KMS-11 (cell line): ENCODE data around the gene RBM18.

Experiments
- H2AFZ ChIP-seq: fragments of 200-600 bp; sonication (generic); 2 replicates; pipeline ENCODE4 v1.6.1; 2016; ENCODE audit warnings: antibody characterized with exemption, mixed run types, low read depth
- H3K27ac ChIP-seq: fragments of 200-600 bp; sonication (generic); 2 replicates; pipeline ENCODE4 v1.6.1; 2016; ENCODE audit warnings: mild to moderate bottlenecking, mixed run types
- H3K27me3 ChIP-seq: fragments of 200-600 bp; sonication (generic); 2 replicates; pipeline ENCODE4 v1.6.1; 2017; ENCODE audit warnings: mild to moderate bottlenecking, low read depth, mixed run types, moderate library complexity; ENCODE audit not compliant: insufficient read depth
- H3K36me3 ChIP-seq: fragments of 200-600 bp; sonication (generic); 2 replicates; pipeline ENCODE4 v1.6.1; 2017; ENCODE audit warnings: mild to moderate bottlenecking, mixed run types; ENCODE audit not compliant: insufficient read depth
- H3K4me1 ChIP-seq: fragments of 200-600 bp; sonication (generic); 2 replicates; pipeline ENCODE4 v1.6.1; 2016; ENCODE audit warnings: mild to moderate bottlenecking, low read depth, mixed run types; ENCODE audit not compliant: poor library complexity, severe bottlenecking
- H3K4me2 ChIP-seq: fragments of 200-600 bp; sonication (generic); 2 replicates; pipeline ENCODE4 v1.7.0; 2016; ENCODE audit warnings: mild to moderate bottlenecking, mixed run types
- H3K4me3 ChIP-seq: fragments of 200-600 bp; sonication (generic); IDR thresholded peaks from 2 replicates; pipeline ENCODE4 v1.6.1; 2017; ENCODE audit warnings: low read depth, low read length, mixed read lengths; ENCODE audit not compliant: insufficient read depth
- H3K79me2 ChIP-seq: fragments of 200-600 bp; sonication (generic); 2 replicates; pipeline ENCODE4 v1.6.1; 2016; ENCODE audit warnings: low read depth, mixed run types; ENCODE audit not compliant: insufficient read depth
- H3K9ac ChIP-seq: fragments of 200-600 bp; sonication (generic); 2 replicates; pipeline ENCODE4 v1.6.1; 2016; ENCODE audit warnings: mild to moderate bottlenecking, mixed run types
- H4K20me1 ChIP-seq: fragments of 200-600 bp; sonication (generic); 2 replicates; pipeline ENCODE4 v1.6.1; 2016; ENCODE audit warnings: mild to moderate bottlenecking, mixed run types; ENCODE audit not compliant: insufficient read depth
- CTCF ChIP-seq: fragments of 200-600 bp; sonication (generic); conservative IDR thresholded peaks from 2 replicates; pipeline ENCODE4 v1.6.1; 2017; ENCODE audit warnings: low read depth, mild to moderate bottlenecking, antibody characterized with exemption, low read length, moderate library complexity, mixed read lengths

Gene RBM18

DNA sequence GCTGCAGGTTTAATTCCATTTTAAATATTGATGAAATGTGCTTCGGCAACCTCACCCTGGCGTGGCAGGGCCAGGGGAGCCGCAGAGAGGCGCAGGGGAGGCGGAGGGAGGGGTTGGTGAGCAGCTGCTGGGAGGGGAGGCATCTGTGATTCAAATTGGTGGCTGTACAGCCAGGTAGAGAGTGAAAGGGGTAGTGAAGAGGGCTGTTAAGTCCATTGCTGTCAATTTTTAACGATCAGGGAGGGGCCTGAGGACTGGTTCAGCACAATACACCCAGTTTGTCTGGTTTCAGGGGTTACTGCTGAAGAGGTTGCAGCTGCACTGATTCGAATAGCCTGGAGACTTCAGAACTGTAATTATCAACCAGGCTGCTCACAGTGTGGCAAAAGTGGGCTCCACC lies 67.2 kb downstream of the RBM18 start:
- no peak overlapping the region for H3K4me2 ChIP-seq
- no peaks in the 10 kb centered on the region for H3K36me3 ChIP-seq
- no peak overlapping the region for H3K9ac ChIP-seq
- no peak overlapping the region for H3K4me3 ChIP-seq
- no peak for TF ChIP-seq CTCF
- H3K79me2 ChIP-seq = no peaks in the 10 kb centered on the region
- no peaks in the 10 kb centered on the region for H4K20me1 ChIP-seq
- H2AFZ ChIP-seq = no peak overlapping the region
- H3K27ac ChIP-seq = no peak overlapping the region
- H3K4me1 ChIP-seq = no peaks in the 10 kb centered on the region
- H3K27me3 ChIP-seq = no peaks in the 10 kb centered on the region

- no peak overlapping the region for H3K4me2 ChIP-seq
Measured at GRCh38 chr9:122195875-122196274, 68.8 kb downstream of the RBM18 start.

DNA sequence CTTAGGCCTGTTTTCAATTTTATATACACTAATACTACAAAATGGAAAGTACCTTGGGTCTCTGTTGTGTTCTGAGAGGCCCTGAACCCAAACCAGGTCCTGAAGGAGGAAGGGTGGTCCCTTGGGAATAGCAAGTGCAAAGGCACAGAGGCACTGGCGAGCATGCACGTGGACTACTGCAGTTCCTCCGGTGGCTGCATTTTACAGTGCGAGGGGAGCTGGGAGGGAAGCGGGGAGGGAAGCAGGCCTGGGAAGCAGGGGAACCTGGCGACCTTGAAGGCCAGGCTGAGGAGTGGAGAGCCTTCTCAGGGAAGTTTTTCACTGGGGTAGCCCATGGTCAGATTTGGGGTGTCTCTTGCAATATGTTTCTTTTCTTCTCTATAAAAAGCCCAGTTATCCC lies 71.0 kb downstream of the RBM18 start:
- no peaks in the 10 kb centered on the region for H3K36me3 ChIP-seq

More at GRCh38 chr9:122195875-122196274, 68.8 kb downstream of the RBM18 start:
- Histone ChIP-seq H3K9ac (no peak overlapping the region), H3K79me2 (no peaks in the 10 kb centered on the region), H3K27ac (no peak overlapping the region), H3K27me3 (no peaks in the 10 kb centered on the region), H3K4me1 (no peaks in the 10 kb centered on the region), H3K36me3 (no peaks in the 10 kb centered on the region), H3K4me3 (no peak overlapping the region), H2AFZ (no peak overlapping the region), H4K20me1 (no peaks in the 10 kb centered on the region)
- TF ChIP-seq CTCF = no peak

DNA sequence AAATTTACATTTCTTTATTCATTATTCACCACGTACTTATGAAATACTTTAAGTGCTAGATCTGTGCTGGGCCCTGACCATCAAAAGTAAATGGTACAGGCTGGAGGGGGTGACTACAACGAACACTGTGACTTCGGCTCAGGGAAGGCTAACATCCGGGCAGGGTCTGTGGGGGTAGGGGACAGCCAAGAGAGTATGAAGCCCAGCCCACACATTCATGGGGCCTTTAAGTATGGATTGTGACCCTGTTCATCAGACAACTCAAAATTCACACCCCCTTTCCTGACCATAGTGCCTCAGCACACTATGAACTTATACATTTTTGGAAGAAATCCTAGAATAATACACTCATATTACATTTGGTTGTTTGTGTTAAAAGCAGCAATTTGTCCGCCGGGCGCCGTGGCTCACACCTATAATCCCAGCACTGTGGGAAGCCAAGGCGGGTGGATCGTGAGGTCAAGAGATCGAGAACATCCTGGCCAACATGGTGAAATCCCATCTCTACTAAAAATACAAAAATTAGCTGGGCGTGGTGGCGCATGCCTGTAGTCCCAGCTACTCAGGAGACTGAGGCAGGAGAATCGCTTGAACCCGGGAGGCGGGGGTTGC lies 71.6 kb downstream of the RBM18 start:
- Histone ChIP-seq H3K36me3 (no peaks in the 10 kb centered on the region), H3K9ac (no peak overlapping the region), H3K4me2 (no peak overlapping the region), H4K20me1 (no peaks in the 10 kb centered on the region), H2AFZ (no peak overlapping the region), H3K27me3 (no peaks in the 10 kb centered on the region), H3K79me2 (no peaks in the 10 kb centered on the region), H3K4me3 (no peak overlapping the region), H3K27ac (no peak overlapping the region), H3K4me1 (no peaks in the 10 kb centered on the region)
- TF ChIP-seq CTCF = no peak

More for the DNA sequence above, 71.0 kb downstream of the RBM18 start:
- H3K27ac ChIP-seq = no peak overlapping the region
- no peak overlapping the region for H3K4me3 ChIP-seq
- no peak overlapping the region for H3K4me2 ChIP-seq
- H2AFZ ChIP-seq = no peak overlapping the region
- TF ChIP-seq CTCF = no peak
- H3K4me1 ChIP-seq = no peaks in the 10 kb centered on the region
- no peaks in the 10 kb centered on the region for H4K20me1 ChIP-seq
- H3K27me3 ChIP-seq = no peaks in the 10 kb centered on the region
- no peak overlapping the region for H3K9ac ChIP-seq
- H3K79me2 ChIP-seq = no peaks in the 10 kb centered on the region
